A204.1 (cell line): ENCODE data around the gene FAM193A.
"Not testable (repeated sequence)": the region's sequence is repeated elsewhere in the genome, so short reads cannot be mapped to it uniquely, and the experiment has no call there.

Source experiments
- FAIRE-seq: peaks from 2 replicates; lab custom pipeline; 2012; peaks lifted over from hg19 to GRCh38; lab: Jason Lieb, UNC

Gene FAM193A

GRCh38 chr4:2536193-2537010, at the start of gene FAM193A:
TSS of gene FAM193A (plus strand) at chr4:2536647. CDS start at chr4:2536916, 269 bp downstream.
- FAIRE-seq, result no peak

- no peak for FAIRE-seq
Observed at GRCh38 chr4:2486981-2487380, 49.5 kb upstream of the FAM193A start.

GRCh38 chr4:2487632-2488031, 48.8 kb upstream of the FAM193A start:
- FAIRE-seq, result no peak

- no peak for FAIRE-seq
Observed at GRCh38 chr4:2489081-2489805, 47.2 kb upstream of the FAM193A start.

- FAIRE-seq, result no peak
Observed at GRCh38 chr4:2489841-2490552, 46.5 kb upstream of the FAM193A start.

GRCh38 chr4:2492970-2493369, 43.5 kb upstream of the FAM193A start:
- no peak for FAIRE-seq

GRCh38 chr4:2494992-2495391, 41.5 kb upstream of the FAM193A start:
- no peak for FAIRE-seq

- no peak for FAIRE-seq
Observed at GRCh38 chr4:2497324-2497723, 39.1 kb upstream of the FAM193A start.

GRCh38 chr4:2497931-2498330, 38.5 kb upstream of the FAM193A start:
- no peak for FAIRE-seq

GRCh38 chr4:2500547-2500946, 35.9 kb upstream of the FAM193A start:
- no peak for FAIRE-seq

GRCh38 chr4:2501034-2501594, 35.3 kb upstream of the FAM193A start:
- FAIRE-seq, result no peak

GRCh38 chr4:2503809-2504208, 32.6 kb upstream of the FAM193A start:
- no peak for FAIRE-seq

- no peak for FAIRE-seq
Observed at GRCh38 chr4:2507259-2507658, 29.2 kb upstream of the FAM193A start.

- no peak for FAIRE-seq
Observed at GRCh38 chr4:2507855-2508254, 28.6 kb upstream of the FAM193A start.

- no peak for FAIRE-seq
Observed at GRCh38 chr4:2510351-2511259, 25.8 kb upstream of the FAM193A start.

- FAIRE-seq, result no peak
Observed at GRCh38 chr4:2511645-2512131, 24.8 kb upstream of the FAM193A start.

- no peak for FAIRE-seq
Observed at GRCh38 chr4:2512396-2513135, 23.9 kb upstream of the FAM193A start.

GRCh38 chr4:2514193-2514592, 22.3 kb upstream of the FAM193A start:
- FAIRE-seq, result not testable (repeated sequence)

GRCh38 chr4:2514944-2515343, 21.5 kb upstream of the FAM193A start:
- not testable (repeated sequence) for FAIRE-seq

- FAIRE-seq, result no peak
Observed at GRCh38 chr4:2515830-2516550, 20.5 kb upstream of the FAM193A start.
